HG03175 (cell line): ENCODE measurements around the gene SNX8.

ENCODE experiments used
- ATAC-seq: cut with Tn5 transposase; IDR thresholded peaks from one replicate; pipeline ENCODE4 v1.9.1; 2021; ENCODE audit warnings: mild to moderate bottlenecking, moderate library complexity; ENCODE audit not compliant: unreplicated experiment

Gene SNX8

GRCh38 chr7:2224934-2225333 is 89.3 kb downstream of the SNX8 start:
- ATAC-seq, result no peak

- ATAC-seq, result no peak
Measured at GRCh38 chr7:2224491-2224928, 89.7 kb downstream of the SNX8 start.

- no peak for ATAC-seq
Measured at GRCh38 chr7:2223321-2223720, 90.9 kb downstream of the SNX8 start.

GRCh38 chr7:2222516-2222915 is 91.7 kb downstream of the SNX8 start:
- no peak for ATAC-seq

- no peak for ATAC-seq
Measured at GRCh38 chr7:2220954-2221353, 93.3 kb downstream of the SNX8 start.

GRCh38 chr7:2220506-2220905 is 93.7 kb downstream of the SNX8 start:
- no peak for ATAC-seq

- ATAC-seq, result no peak
Measured at GRCh38 chr7:2220030-2220429, 94.2 kb downstream of the SNX8 start.

- no peak for ATAC-seq
Measured at GRCh38 chr7:2219606-2220005, 94.6 kb downstream of the SNX8 start.

- no peak for ATAC-seq
Measured at GRCh38 chr7:2219136-2219535, 95.1 kb downstream of the SNX8 start.

GRCh38 chr7:2218444-2218785 is 95.8 kb downstream of the SNX8 start:
- no peak for ATAC-seq

- no peak for ATAC-seq
Measured at GRCh38 chr7:2217716-2218443, 96.4 kb downstream of the SNX8 start.

GRCh38 chr7:2217206-2217605 is 97.0 kb downstream of the SNX8 start:
- ATAC-seq, result no peak

- no peak for ATAC-seq
Measured at GRCh38 chr7:2215851-2216250, 98.4 kb downstream of the SNX8 start.

GRCh38 chr7:2214636-2215035 is 99.6 kb downstream of the SNX8 start:
- no peak for ATAC-seq

GRCh38 chr7:2213551-2214215 is 100.6 kb downstream of the SNX8 start:
- ATAC-seq, result no peak

- ATAC-seq, result no peak
Measured at GRCh38 chr7:2212906-2213305, 101.3 kb downstream of the SNX8 start.

- no peak for ATAC-seq
Measured at GRCh38 chr7:2211926-2212325, 102.3 kb downstream of the SNX8 start.

- no peak for ATAC-seq
Measured at GRCh38 chr7:2211259-2211880, 102.9 kb downstream of the SNX8 start.

GRCh38 chr7:2210551-2211258 is 103.5 kb downstream of the SNX8 start:
- no peak for ATAC-seq

GRCh38 chr7:2209961-2210323 is 104.3 kb downstream of the SNX8 start:
- no peak for ATAC-seq

- ATAC-seq, result no peak
Measured at GRCh38 chr7:2209146-2209960, 104.9 kb downstream of the SNX8 start.
